CD4-positive, alpha-beta memory T cell (primary cell): ENCODE data around the gene BTG1. TPM values are rescaled to one million over a fixed set of nuclear protein-coding genes. Genes with fewer than 3 reads are reported as not detected.

Source experiments
- CTCF ChIA-PET: fragments of 350-600 bp; sonication (Branson Sonifier 250); formaldehyde crosslinking; loops from one replicate; lab custom pipeline; 2021; ENCODE audit warnings: inconsistent platforms; ENCODE audit not compliant: partially characterized antibody; lab: Charles Lee
- POLR2A ChIA-PET: fragments of 350-600 bp; sonication (Branson Sonifier 250); formaldehyde crosslinking; loops from one replicate; lab custom pipeline; 2021; ENCODE audit not compliant: partially characterized antibody; lab: Charles Lee
- DNase-seq, 5 donors: peaks; one replicate each; pipeline versions ENCODE4 v3.0.0 to v3.0.0-alpha.2; 2020 to 2022; ENCODE audit warnings: mixed read lengths in 1 of 5
- H3K27ac ChIP-seq: one replicate; pipeline ENCODE4 v1.7.0; 2013; ENCODE audit warnings: low read depth, low read length
- H3K27me3 ChIP-seq: 2 replicates; pipeline ENCODE4 v1.7.0; 2013; ENCODE audit warnings: mild to moderate bottlenecking, low read length, moderate library complexity; ENCODE audit not compliant: insufficient read depth
- H3K36me3 ChIP-seq: 2 replicates; pipeline ENCODE4 v1.7.0; 2013; ENCODE audit warnings: mild to moderate bottlenecking, low read length, moderate library complexity; ENCODE audit not compliant: insufficient read depth
- H3K4me1 ChIP-seq: 2 replicates; pipeline ENCODE4 v1.7.0; 2013; ENCODE audit warnings: mild to moderate bottlenecking, low read length, moderate library complexity; ENCODE audit not compliant: insufficient read depth
- H3K4me3 ChIP-seq, 2 donors: one replicate each; pipeline ENCODE4 v1.7.0; 2013; ENCODE audit warnings: low read length in 2 of 2, mild to moderate bottlenecking in 1 of 2
- H3K9me3 ChIP-seq, 2 donors: one replicate each; pipeline ENCODE4 v1.7.0; 2013; ENCODE audit warnings: low read length in 2 of 2, control low read depth in 1 of 2; ENCODE audit not compliant: control insufficient read depth in 1 of 2
- H3K27ac Mint-ChIP-seq, 7 donors: one replicate each; pipeline ENCODE4 v1.8.0; 2020 to 2021; ENCODE audit warnings: mixed read lengths in 7 of 7, mild to moderate bottlenecking in 6 of 7, inconsistent platforms in 3 of 7, moderate library complexity in 3 of 7
- H3K27me3 Mint-ChIP-seq, 2 donors: one replicate each; pipeline ENCODE4 v1.8.0; 2020 to 2021; ENCODE audit warnings: mixed read lengths in 2 of 2
- H3K36me3 Mint-ChIP-seq, 2 donors: one replicate each; pipeline ENCODE4 v1.8.0; 2020 to 2021; ENCODE audit warnings: mixed read lengths in 2 of 2, inconsistent platforms in 1 of 2, mild to moderate bottlenecking in 1 of 2
- H3K4me1 Mint-ChIP-seq, 4 donors: one replicate each; pipeline ENCODE4 v1.8.0; 2020 to 2021; ENCODE audit warnings: mixed read lengths in 4 of 4, mild to moderate bottlenecking in 1 of 4
- H3K4me3 Mint-ChIP-seq, 8 donors: one replicate each; pipeline ENCODE4 v1.8.0; 2020 to 2021; ENCODE audit warnings: mixed read lengths in 8 of 8, mild to moderate bottlenecking in 7 of 8, moderate library complexity in 6 of 8, inconsistent platforms in 3 of 8
- H3K9me3 Mint-ChIP-seq, 8 donors: one replicate each; pipeline ENCODE4 v1.8.0; 2020 to 2021; ENCODE audit warnings: mixed read lengths in 8 of 8, mild to moderate bottlenecking in 5 of 8, inconsistent platforms in 3 of 8, moderate library complexity in 1 of 8
- intact Hi-C: fragments of 100-400 bp; cut with micrococcal nuclease; formaldehyde crosslinking; loops from one replicate; pipeline ENCODE4 v1.15.1; 2023
- polyA plus RNA-seq, 2 donors: library from polyadenylated mRNA; unstranded; fragments of 300-500 nt; fragmentation: Illumina TruSeq; gene quantifications; one replicate each; pipeline ENCODE4 v1.2.3, GENCODE V29; 2021
- total RNA-seq, 2 experiments: library from RNA; stranded (reverse); gene quantifications; one replicate each; pipeline ENCODE4 v1.2.3, GENCODE V29; 2021

The BTG1 gene
- total and polyA plus RNA-seq, 4 experiments from 2014 or later = 339 to 765 (median 450) TPM

DNA sequence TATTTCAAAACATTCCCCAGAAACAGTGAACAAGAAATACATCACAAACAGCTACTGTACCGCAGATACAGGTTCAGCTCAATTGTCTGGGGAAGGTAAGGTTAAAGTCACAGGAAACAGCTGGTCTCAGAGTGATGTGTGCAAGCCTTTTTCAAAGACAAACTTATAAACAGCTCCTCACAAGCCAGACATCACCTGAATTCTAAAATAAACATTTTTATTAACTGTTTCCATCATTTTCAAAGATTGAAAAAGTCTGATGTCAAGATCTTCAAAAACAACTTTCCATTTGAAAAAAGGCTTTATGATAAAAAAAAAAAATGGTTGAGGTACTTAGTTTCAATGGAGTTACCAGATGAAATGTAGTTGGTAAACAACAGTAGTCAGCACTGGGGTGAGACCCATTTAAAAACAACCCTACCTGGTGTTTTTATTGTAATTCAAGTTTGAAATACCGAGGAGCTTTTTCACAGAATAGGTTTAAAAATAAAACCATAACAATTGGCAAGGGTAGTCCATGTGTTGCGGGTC, 4.0 kb downstream of the BTG1 start:
- no peaks in the 10 kb centered on the region for H3K27me3 Mint-ChIP-seq
- peaks cover 62 to 90% of the 10 kb centered on the region in 2 donors for H3K36me3 Mint-ChIP-seq
- peaks cover 9 to 30% (median 15%) of the 10 kb centered on the region in 4 donors for H3K4me1 Mint-ChIP-seq
- ChIA-PET POLR2A (interaction anchor here (0.7 to 10.8 kb wide), 39 partner anchors 9 to 507 kb away, joined by 3 to 630 read pairs (median 14); no protein-coding TSS in a partner anchor), CTCF (interaction anchor here (0.6 to 6.6 kb wide), 17 partner anchors 8 to 760 kb away, joined by 3 to 59 read pairs (median 3); no protein-coding TSS in a partner anchor)
- peaks cover 33% of the 10 kb centered on the region for H3K36me3 ChIP-seq
- H3K4me3 Mint-ChIP-seq = peak overlapping the region; percentile 87 to 100 (median 100)
- peak overlapping the region; percentile 83 to 89 for H3K4me3 ChIP-seq
- H3K9me3 ChIP-seq = no peaks in the 10 kb centered on the region
- peaks cover 7% of the 10 kb centered on the region for H3K4me1 ChIP-seq
- peaks cover 0 to 18% (median under 1%) of the 10 kb centered on the region in 8 donors for H3K9me3 Mint-ChIP-seq
- H3K27ac ChIP-seq = peak overlapping the region; percentile 86
- intact Hi-C loops = loop anchor here (1.0 to 5.0 kb wide), 5 partner anchors 8 to 453 kb away; no protein-coding TSS in a partner anchor
- H3K27ac Mint-ChIP-seq = peak overlapping the region; percentile 95 to 100 (median 100)
- DNase-seq = peak; percentile 63 to 75 (median 74)
- no peaks in the 10 kb centered on the region for H3K27me3 ChIP-seq

GRCh38 chr12:92140896-92141536, 4.6 kb downstream of the BTG1 start:
- POLR2A ChIA-PET = interaction anchor here (0.7 to 10.8 kb wide), 38 partner anchors 9 to 453 kb away, joined by 3 to 630 read pairs (median 15); no protein-coding TSS in a partner anchor
- Histone ChIP-seq H3K27ac (peak overlapping the region; percentile 86), H3K9me3 (no peaks in the 10 kb centered on the region), H3K27me3 (no peaks in the 10 kb centered on the region), H3K4me3 (peak overlapping the region; percentile 83 to 89), H3K4me1 (peaks cover 13% of the 10 kb centered on the region), H3K36me3 (peaks cover 33% of the 10 kb centered on the region)
- H3K36me3 Mint-ChIP-seq = peaks cover 68 to 91% of the 10 kb centered on the region in 2 donors
- H3K9me3 Mint-ChIP-seq = peaks cover 0 to 15% (median under 1%) of the 10 kb centered on the region in 8 donors
- no peak for DNase-seq
- H3K27me3 Mint-ChIP-seq = no peaks in the 10 kb centered on the region
- H3K27ac Mint-ChIP-seq = peak overlapping the region; percentile 95 to 100 (median 100)
- intact Hi-C loops = loop anchor here (1.0 to 5.0 kb wide), 4 partner anchors 8 to 453 kb away; no protein-coding TSS in a partner anchor
- H3K4me1 Mint-ChIP-seq = peaks cover 14 to 30% (median 18%) of the 10 kb centered on the region in 4 donors
- CTCF ChIA-PET = interaction anchor here (0.6 to 6.6 kb wide), 13 partner anchors 7 to 759 kb away, joined by 3 to 59 read pairs (median 3); no protein-coding TSS in a partner anchor
- H3K4me3 Mint-ChIP-seq = peak overlapping the region; percentile 87 to 100 (median 100)

GRCh38 chr12:92140156-92140555, 5.5 kb downstream of the BTG1 start:
- peak overlapping the region; percentile 86 for H3K27ac ChIP-seq
- H3K9me3 ChIP-seq = no peaks in the 10 kb centered on the region
- H3K27me3 ChIP-seq = no peaks in the 10 kb centered on the region
- ChIA-PET POLR2A (interaction anchor here (0.6 to 10.8 kb wide), 9 partner anchors 52 to 454 kb away, joined by 3 to 630 read pairs (median 4); no protein-coding TSS in a partner anchor), CTCF (no interaction called here)
- H3K4me3 ChIP-seq = peak overlapping the region; percentile 83 to 89
- no peak for DNase-seq
- peak overlapping the region; percentile 90 to 100 (median 100) for H3K27ac Mint-ChIP-seq
- peaks cover 66 to 93% of the 10 kb centered on the region in 2 donors for H3K36me3 Mint-ChIP-seq
- intact Hi-C loops = loop anchor here (5.0 kb wide), 1 partner anchor 83 kb away; no protein-coding TSS in a partner anchor
- peaks cover 19 to 30% (median 24%) of the 10 kb centered on the region in 4 donors for H3K4me1 Mint-ChIP-seq
- H3K4me3 Mint-ChIP-seq = peak overlapping the region; percentile 87 to 100 (median 100)
- H3K27me3 Mint-ChIP-seq = no peaks in the 10 kb centered on the region
- peaks cover 22% of the 10 kb centered on the region for H3K4me1 ChIP-seq
- H3K36me3 ChIP-seq = peaks cover 33% of the 10 kb centered on the region
- H3K9me3 Mint-ChIP-seq = peaks cover 0 to 10% (median 0%) of the 10 kb centered on the region in 8 donors

GRCh38 chr12:92139634-92140150, 6.0 kb downstream of the BTG1 start:
- ChIA-PET CTCF (no interaction called here), POLR2A (interaction anchor here (0.6 to 10.8 kb wide), 8 partner anchors 68 to 455 kb away, joined by 3 to 630 read pairs (median 5); no protein-coding TSS in a partner anchor)
- peak overlapping the region; percentile 90 to 100 (median 100) for H3K27ac Mint-ChIP-seq
- H3K9me3 Mint-ChIP-seq = peaks cover 0 to 9% (median 0%) of the 10 kb centered on the region in 8 donors
- Histone ChIP-seq H3K4me1 (peaks cover 27% of the 10 kb centered on the region), H3K27ac (peak overlapping the region; percentile 86), H3K36me3 (peaks cover 33% of the 10 kb centered on the region), H3K27me3 (no peaks in the 10 kb centered on the region), H3K4me3 (peak overlapping the region; percentile 83 to 89), H3K9me3 (no peaks in the 10 kb centered on the region)
- no peaks in the 10 kb centered on the region for H3K27me3 Mint-ChIP-seq
- intact Hi-C loops = loop anchor here (5.0 kb wide), 1 partner anchor 82 kb away; no protein-coding TSS in a partner anchor
- peak in 1 of 5 donors; percentile 38 for DNase-seq
- H3K36me3 Mint-ChIP-seq = peaks cover 68 to 97% of the 10 kb centered on the region in 2 donors
- H3K4me3 Mint-ChIP-seq = peak overlapping the region; percentile 87 to 100 (median 100)
- H3K4me1 Mint-ChIP-seq = peaks cover 24 to 35% (median 28%) of the 10 kb centered on the region in 4 donors

DNA sequence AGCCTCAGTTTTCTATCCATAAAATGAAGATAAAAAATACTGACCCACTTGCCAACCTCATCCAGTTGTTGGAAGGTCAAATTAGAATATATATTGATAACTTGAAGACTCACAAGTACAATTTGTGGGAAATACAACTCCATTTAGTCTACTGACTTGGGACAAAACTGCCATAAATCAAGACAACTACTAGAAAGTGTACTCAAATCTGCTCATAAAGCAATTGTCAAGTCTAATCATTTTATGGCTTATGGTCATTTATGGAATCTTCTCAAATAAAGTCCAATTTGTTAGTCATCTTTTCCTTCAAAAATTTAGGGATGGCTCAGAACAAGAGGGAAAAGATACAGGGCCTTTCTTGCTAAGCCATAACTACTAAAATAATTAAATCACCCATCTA, 7.0 kb downstream of the BTG1 start:
- H3K4me3 Mint-ChIP-seq = peak overlapping the region; percentile 87 to 100 (median 100)
- Histone ChIP-seq H3K4me3 (peak overlapping the region; percentile 83 to 89), H3K27me3 (no peaks in the 10 kb centered on the region), H3K27ac (peak overlapping the region; percentile 86), H3K9me3 (no peaks in the 10 kb centered on the region), H3K4me1 (peaks cover 37% of the 10 kb centered on the region), H3K36me3 (peaks cover 22% of the 10 kb centered on the region)
- peaks cover 34 to 46% (median 39%) of the 10 kb centered on the region in 4 donors for H3K4me1 Mint-ChIP-seq
- no peaks in the 10 kb centered on the region for H3K27me3 Mint-ChIP-seq
- peaks cover 57 to 93% of the 10 kb centered on the region in 2 donors for H3K36me3 Mint-ChIP-seq
- intact Hi-C loops = no loop called here
- CTCF ChIA-PET = interaction anchor here (1.1 to 9.6 kb wide), 7 partner anchors 6 to 433 kb away, joined by 3 to 59 read pairs (median 22); partner anchors contain the start of gene BTG1
- DNase-seq = no peak
- H3K9me3 Mint-ChIP-seq = peaks cover 0 to 4% (median 0%) of the 10 kb centered on the region in 8 donors
- POLR2A ChIA-PET = interaction anchor here (0.9 to 7.5 kb wide), 25 partner anchors 24 to 455 kb away, joined by 3 to 198 read pairs (median 7); no protein-coding TSS in a partner anchor
- H3K27ac Mint-ChIP-seq = peak overlapping the region; percentile 83 to 100 (median 99)

DNA sequence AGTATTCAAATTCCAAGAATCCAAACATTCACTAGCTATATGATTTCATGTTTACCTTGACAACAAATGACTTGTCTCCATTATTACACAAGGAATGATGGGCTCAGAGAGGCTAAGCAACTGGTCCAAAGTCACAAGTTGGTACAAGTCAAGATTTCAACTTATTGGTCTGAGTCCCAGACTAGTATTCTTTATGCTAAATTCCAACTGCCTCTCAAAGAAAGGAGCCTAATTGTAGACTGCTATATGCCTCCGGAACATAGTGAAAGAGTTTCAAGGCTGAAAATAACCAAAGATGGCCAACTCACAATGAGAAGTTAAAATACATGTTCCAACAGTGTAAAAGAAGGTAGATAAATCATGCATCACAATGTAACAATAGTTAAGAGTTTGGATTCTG, 7.5 kb downstream of the BTG1 start:
- DNase-seq = no peak
- Histone ChIP-seq H3K4me1 (peaks cover 42% of the 10 kb centered on the region), H3K9me3 (no peaks in the 10 kb centered on the region), H3K4me3 (peak overlapping the region; percentile 83 to 89), H3K27ac (peak overlapping the region; percentile 86), H3K36me3 (peaks cover 17% of the 10 kb centered on the region), H3K27me3 (no peaks in the 10 kb centered on the region)
- ChIA-PET POLR2A (interaction anchor here (0.7 to 12.1 kb wide), 36 partner anchors 6 to 456 kb away, joined by 3 to 441 read pairs (median 6); partner anchors contain the start of gene BTG1), CTCF (interaction anchor here (1.1 to 9.6 kb wide), 10 partner anchors 6 to 434 kb away, joined by 3 to 59 read pairs (median 10); partner anchors contain the start of gene BTG1)
- Mint-ChIP-seq H3K27me3 (no peaks in the 10 kb centered on the region), H3K9me3 (peaks cover 0 to 4% (median 0%) of the 10 kb centered on the region in 8 donors), H3K36me3 (peaks cover 52 to 91% of the 10 kb centered on the region in 2 donors), H3K27ac (peak overlapping the region; percentile 83 to 100 (median 99)), H3K4me1 (peaks cover 38 to 50% (median 43%) of the 10 kb centered on the region in 4 donors), H3K4me3 (peak overlapping the region; percentile 87 to 100 (median 100))
- intact Hi-C loops = no loop called here
